Tibial nerve (tissue), 4 donors: ENCODE results near the gene IFNGR1. TPM values are rescaled to one million over a fixed set of nuclear protein-coding genes. Genes with fewer than 3 reads are reported as not detected.

ENCODE experiments used
- DNase-seq, 2 donors: peaks; one replicate each; pipeline ENCODE4 v3.0.0-alpha.2; 2019; ENCODE audit warnings: low spot score in 2 of 2
- H3K27ac ChIP-seq, 4 donors: fragments of 200-600 bp; sonication (generic) in 3 of 4; one replicate each; pipeline ENCODE4 v1.5.1; 2017 to 2019; ENCODE audit warnings: mild to moderate bottlenecking in 1 of 4
- H3K27me3 ChIP-seq, 2 donors: fragments of 200-600 bp; sonication (generic) in 1 of 2; one replicate each; pipeline versions ENCODE4 v1.5.1 to v1.6.0; 2017 to 2019
- H3K36me3 ChIP-seq, 3 donors: fragments of 200-600 bp; sonication (generic); one replicate each; pipeline ENCODE4 v1.5.1; 2018 to 2019
- H3K4me1 ChIP-seq, 4 donors: fragments of 200-600 bp; sonication (generic) in 3 of 4; one replicate each; pipeline ENCODE4 v1.5.1; 2017 to 2019
- H3K4me3 ChIP-seq, 4 donors: fragments of 200-600 bp; sonication (generic) in 3 of 4; one replicate each; pipeline ENCODE4 v1.5.1; 2017 to 2019; ENCODE audit warnings: mild to moderate bottlenecking in 1 of 4, moderate library complexity in 1 of 4
- H3K9me3 ChIP-seq, 4 donors: fragments of 200-600 bp; sonication (generic) in 3 of 4; one replicate each; pipeline ENCODE4 v1.5.1; 2017 to 2019
- CTCF ChIP-seq, 5 experiments: fragments of 200-600 bp in 3 of 5; fragments of 450-650 bp in 2 of 5; sonication (generic) in 3 of 5; IDR thresholded peaks; one replicate each; pipeline ENCODE4 v1.5.1; 2016 to 2019; ENCODE audit warnings: antibody characterized with exemption in 5 of 5, mild to moderate bottlenecking in 3 of 5, moderate library complexity in 2 of 5
- EP300 ChIP-seq, 2 donors: sonication (generic); formaldehyde crosslinking; IDR thresholded peaks; one replicate each; pipeline ENCODE4 v1.6.1; 2017; ENCODE audit warnings: antibody characterized with exemption in 2 of 2, mild to moderate bottlenecking in 1 of 2
- POLR2A ChIP-seq, 2 donors: fragments of 450-650 bp; IDR thresholded peaks; one replicate each; pipeline ENCODE4 v1.6.1; 2017; ENCODE audit warnings: antibody characterized with exemption in 2 of 2, mild to moderate bottlenecking in 2 of 2, moderate library complexity in 2 of 2
- WGBS, 2 donors: methylation state at CpG; one replicate each; pipeline ENCODE4 v1.1.5; 2018; 5-methylcytosine and 5-hydroxymethylcytosine counted together
- total RNA-seq, 4 donors: library from RNA; depleted of rRNA; stranded (reverse); fragments of >200 nt; gene quantifications; one replicate each; pipeline ENCODE4 v1.1.0, GENCODE V29; 2016

Gene IFNGR1
- total RNA-seq: 100 to 1,000 TPM in 1 of 4 donors, 10 to 100 TPM in 3; 73.8 to 125 (median 97.8) TPM

- H3K4me3 ChIP-seq: peak within 1 kb of the TSS; percentile 77 to 100 (median 85)
- TF ChIP-seq CTCF (IDR thresholded peaks at IDR 0.05): peak in 1 of 5 experiments; percentile 32
- TF ChIP-seq POLR2A (IDR thresholded peaks at IDR 0.05): peak; percentile 92 to 98
- peak; percentile 89 to 99 for TF ChIP-seq EP300 (IDR thresholded peaks at IDR 0.05)
- H3K4me1 ChIP-seq: peaks cover 0 to 83% (median 26%) of the 10 kb centered on the region in 4 donors
- 0% methylated on average over 37 to 57 of the region's 64 CpGs for WGBS, 2 donors
- no peaks in the 10 kb centered on the region for H3K9me3 ChIP-seq
- no peaks in the 10 kb centered on the region for H3K27me3 ChIP-seq
- DNase-seq: peak; percentile 95
- H3K27ac ChIP-seq: peak within 1 kb of the TSS; percentile 95 to 99 (median 97)
- no peaks in the 10 kb centered on the region for H3K36me3 ChIP-seq
Measured at GRCh38 chr6:137218917-137219663, at the start of gene IFNGR1. TSS of gene IFNGR1 (minus strand) at chr6:137219385. CDS start at chr6:137219327, 58 bp downstream.

GRCh38 chr6:137268911-137269310 lies 49.7 kb upstream of the IFNGR1 start:
- H3K36me3 ChIP-seq: no peaks in the 10 kb centered on the region
- WGBS, 2 donors: 93 to 94% methylated on average over 3 of the region's 3 CpGs
- H3K9me3 ChIP-seq: no peaks in the 10 kb centered on the region
- H3K27ac ChIP-seq: no peak overlapping the region
- TF ChIP-seq POLR2A (IDR thresholded peaks at IDR 0.05): no peak
- TF ChIP-seq CTCF (IDR thresholded peaks at IDR 0.05): no peak
- TF ChIP-seq EP300 (IDR thresholded peaks at IDR 0.05): no peak
- no peaks in the 10 kb centered on the region for H3K27me3 ChIP-seq
- no peak for DNase-seq
- H3K4me3 ChIP-seq: no peak overlapping the region
- H3K4me1 ChIP-seq: peaks cover 0 to 7% (median 0%) of the 10 kb centered on the region in 4 donors

GRCh38 chr6:137266309-137266586 lies 47.1 kb upstream of the IFNGR1 start:
- Histone ChIP-seq H3K36me3 (no peaks in the 10 kb centered on the region), H3K27me3 (no peaks in the 10 kb centered on the region), H3K27ac (no peak overlapping the region), H3K4me3 (no peak overlapping the region), H3K9me3 (no peaks in the 10 kb centered on the region), H3K4me1 (peaks cover 0 to 22% (median 6%) of the 10 kb centered on the region in 4 donors)
- no peak for DNase-seq
- 73 to 82% methylated on average over 4 of the region's 4 CpGs for WGBS, 2 donors
- TF ChIP-seq CTCF (IDR thresholded peaks at IDR 0.05) (no peak), POLR2A (IDR thresholded peaks at IDR 0.05) (no peak), EP300 (IDR thresholded peaks at IDR 0.05) (no peak)

GRCh38 chr6:137265561-137266308 lies 46.5 kb upstream of the IFNGR1 start:
- no peaks in the 10 kb centered on the region for H3K27me3 ChIP-seq

GRCh38 chr6:137264311-137265075 lies 45.3 kb upstream of the IFNGR1 start:
- Histone ChIP-seq H3K4me1 (peaks cover 0 to 34% (median 12%) of the 10 kb centered on the region in 4 donors), H3K27ac (no peak overlapping the region), H3K27me3 (no peaks in the 10 kb centered on the region), H3K9me3 (no peaks in the 10 kb centered on the region), H3K4me3 (no peak overlapping the region), H3K36me3 (no peaks in the 10 kb centered on the region)
- no peak for DNase-seq
- TF ChIP-seq POLR2A (IDR thresholded peaks at IDR 0.05) (no peak), CTCF (IDR thresholded peaks at IDR 0.05) (no peak), EP300 (IDR thresholded peaks at IDR 0.05) (no peak)
- 63 to 79% methylated on average over 5 of the region's 5 CpGs for WGBS, 2 donors

More at GRCh38 chr6:137265561-137266308, 46.5 kb upstream of the IFNGR1 start:
- DNase-seq: no peak
- Histone ChIP-seq H3K36me3 (no peaks in the 10 kb centered on the region), H3K4me3 (no peak overlapping the region), H3K9me3 (no peaks in the 10 kb centered on the region), H3K27ac (no peak overlapping the region), H3K4me1 (peaks cover 0 to 27% (median 11%) of the 10 kb centered on the region in 4 donors)
- 39 to 49% methylated on average over 7 of the region's 7 CpGs for WGBS, 2 donors
- TF ChIP-seq POLR2A (IDR thresholded peaks at IDR 0.05): no peak
